Neural cell (in vitro differentiated cells): ENCODE measurements around the gene UMAD1. TPM values are rescaled to one million over a fixed set of nuclear protein-coding genes. Genes with fewer than 3 reads are reported as not detected.

ENCODE experiments used
- H2AFZ ChIP-seq: fragments of 200-600, 300-800 bp; sonication (generic), shearing (Covaris generic); 2 replicates; pipeline ENCODE4 v1.6.0; 2014; ENCODE audit warnings: low read depth, mild to moderate bottlenecking, antibody characterized with exemption, low read length, moderate library complexity
- H3F3A ChIP-seq: fragments of 200-600 bp; shearing (Covaris generic); 2 replicates; pipeline ENCODE4 v1.6.1; 2016; ENCODE audit warnings: mild to moderate bottlenecking, moderate library complexity, mixed read lengths, antibody characterized with exemption, low read length; ENCODE audit not compliant: insufficient read depth, poor library complexity, severe bottlenecking
- H3K27ac ChIP-seq: fragments of 200-600, 300-800 bp; sonication (generic), shearing (Covaris generic); 2 replicates; pipeline ENCODE4 v1.5.1; 2014; ENCODE audit warnings: mild to moderate bottlenecking, low read length, moderate library complexity
- H3K27me3 ChIP-seq: fragments of 300-800, 200-600 bp; sonication (generic), shearing (Covaris generic); 2 replicates; pipeline ENCODE4 v1.6.0; 2014; ENCODE audit warnings: mild to moderate bottlenecking, low read depth, low read length, moderate library complexity; ENCODE audit not compliant: insufficient read depth
- H3K36me3 ChIP-seq: fragments of 300-800, 200-600 bp; sonication (generic), shearing (Covaris generic); 2 replicates; pipeline ENCODE4 v1.5.1; 2014; ENCODE audit warnings: mild to moderate bottlenecking, antibody characterized with exemption, low read length, moderate library complexity; ENCODE audit not compliant: insufficient read depth
- H3K4me2 ChIP-seq: fragments of 300-800, 200-600 bp; sonication (generic), shearing (Covaris generic); 2 replicates; pipeline ENCODE4 v1.6.0; 2014; ENCODE audit warnings: mild to moderate bottlenecking, low read length
- H3K4me3 ChIP-seq: fragments of 300-800, 200-600 bp; sonication (generic), shearing (Covaris generic); 2 replicates; pipeline ENCODE4 v1.5.1; 2014; ENCODE audit warnings: mild to moderate bottlenecking, low read length, moderate library complexity
- H3K79me2 ChIP-seq: fragments of 200-600 bp; shearing (Covaris generic); replicated peaks from 2 replicates; pipeline ENCODE4 v1.6.0; 2014; ENCODE audit warnings: mild to moderate bottlenecking, low read length, moderate library complexity; ENCODE audit not compliant: insufficient read depth
- H3K9ac ChIP-seq: fragments of 300-800, 200-600 bp; sonication (generic), shearing (Covaris generic); 2 replicates; pipeline ENCODE4 v1.6.1; 2016; ENCODE audit warnings: mild to moderate bottlenecking, low read length, mixed read lengths
- H3K9me2 ChIP-seq: fragments of 200-600 bp; shearing (Covaris generic); 2 replicates; pipeline ENCODE4 v1.6.1; 2016; ENCODE audit warnings: mild to moderate bottlenecking, low read length, mixed read lengths; ENCODE audit not compliant: insufficient read depth
- H3K9me3 ChIP-seq: fragments of 200-600, 300-800 bp; sonication (generic), shearing (Covaris generic); 2 replicates; pipeline ENCODE4 v1.6.1; 2016; ENCODE audit warnings: mild to moderate bottlenecking, mixed run types, low read length, moderate library complexity, mixed read lengths
- H4K20me1 ChIP-seq: fragments of 200-600 bp; shearing (Covaris generic); 2 replicates; pipeline ENCODE4 v1.6.1; 2016; ENCODE audit warnings: mild to moderate bottlenecking, mixed run types; ENCODE audit not compliant: insufficient read depth
- CTCF ChIP-seq: fragments of 450-650 bp; IDR thresholded peaks from 2 replicates; pipeline ENCODE4 v1.5.1; 2014; ENCODE audit warnings: antibody characterized with exemption, mild to moderate bottlenecking, moderate library complexity; ENCODE audit not compliant: poor library complexity, severe bottlenecking
- EP300 ChIP-seq: fragments of 450-650 bp; conservative IDR thresholded peaks from 2 replicates; pipeline ENCODE4 v1.6.1; 2014; ENCODE audit warnings: antibody characterized with exemption, mild to moderate bottlenecking, moderate library complexity; ENCODE audit not compliant: poor library complexity, severe bottlenecking
- EZH2 ChIP-seq: fragments of 200-600, 300-800 bp; shearing (Covaris generic), sonication (generic); IDR thresholded peaks from 2 replicates; pipeline ENCODE4 v1.6.1; 2014; ENCODE audit warnings: antibody characterized with exemption, low read length, borderline replicate concordance, mild to moderate bottlenecking; ENCODE audit not compliant: insufficient read depth, poor library complexity, severe bottlenecking
- MXI1 ChIP-seq: fragments of 450-650 bp; conservative IDR thresholded peaks from 2 replicates; pipeline ENCODE4 v1.6.1; 2014; ENCODE audit warnings: antibody characterized with exemption, mild to moderate bottlenecking; ENCODE audit not compliant: poor library complexity, severe bottlenecking
- POLR2AphosphoS5 ChIP-seq: IDR thresholded peaks from 2 replicates; pipeline ENCODE4 v1.6.1; 2012
- RAD21 ChIP-seq: fragments of 450-650 bp; conservative IDR thresholded peaks from 2 replicates; pipeline ENCODE4 v1.6.1; 2014; ENCODE audit warnings: antibody characterized with exemption, mild to moderate bottlenecking, moderate library complexity
- REST ChIP-seq: IDR thresholded peaks from 2 replicates; pipeline ENCODE4 v1.6.1; 2012; ENCODE audit warnings: borderline replicate concordance
- SMC3 ChIP-seq: fragments of 450-650 bp; conservative IDR thresholded peaks from 2 replicates; pipeline ENCODE4 v1.6.1; 2014; ENCODE audit warnings: antibody characterized with exemption, mild to moderate bottlenecking, moderate library complexity; ENCODE audit not compliant: poor library complexity
- TAF1 ChIP-seq: IDR thresholded peaks from 2 replicates; pipeline ENCODE4 v1.6.1; 2012; ENCODE audit warnings: low read depth
- polyA plus RNA-seq: library from polyadenylated mRNA; depleted of rRNA; stranded (reverse); fragments of >200 nt; gene quantifications from 2 replicates; pipeline ENCODE4 v1.2.3, GENCODE V29; 2014

UMAD1 gene
- polyA plus RNA-seq, 1 donor from 2014 or later = 14.7 TPM

DNA sequence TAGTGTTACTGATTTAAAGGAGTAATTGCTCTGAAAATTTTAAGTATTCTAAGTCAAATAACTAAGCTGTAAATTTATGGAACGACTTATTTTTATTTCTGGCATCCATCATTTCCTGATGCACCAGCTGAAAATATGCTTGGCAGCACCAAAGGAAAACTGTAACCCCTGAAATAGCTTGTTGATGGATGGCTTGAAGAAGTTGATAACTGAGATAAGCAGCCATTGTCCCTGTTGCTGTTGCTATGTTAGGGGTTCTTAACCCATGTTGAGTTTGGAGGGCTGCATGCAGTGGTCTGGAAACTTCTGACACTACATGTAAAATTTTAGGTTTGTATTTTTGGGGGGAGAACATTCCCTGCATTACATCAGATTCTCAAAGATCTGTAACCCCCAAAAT, 47.2 kb downstream of the UMAD1 start:
- no peaks in the 10 kb centered on the region for H3F3A ChIP-seq
- no peak overlapping the region for H3K9ac ChIP-seq
- TF ChIP-seq SMC3 (no peak), REST (no peak), CTCF (no peak), TAF1 (no peak), RAD21 (no peak), EZH2 (no peak), EP300 (no peak), POLR2AphosphoS5 (no peak), MXI1 (no peak)
- H3K4me3 ChIP-seq = no peak overlapping the region
- H3K79me2 ChIP-seq = no peaks in the 10 kb centered on the region
- H3K9me3 ChIP-seq = no peaks in the 10 kb centered on the region
- no peak overlapping the region for H3K27ac ChIP-seq
- no peak overlapping the region for H2AFZ ChIP-seq
- H4K20me1 ChIP-seq = no peaks in the 10 kb centered on the region
- no peaks in the 10 kb centered on the region for H3K36me3 ChIP-seq
- H3K4me2 ChIP-seq = no peak overlapping the region
- H3K27me3 ChIP-seq = no peaks in the 10 kb centered on the region
- no peaks in the 10 kb centered on the region for H3K9me2 ChIP-seq

DNA sequence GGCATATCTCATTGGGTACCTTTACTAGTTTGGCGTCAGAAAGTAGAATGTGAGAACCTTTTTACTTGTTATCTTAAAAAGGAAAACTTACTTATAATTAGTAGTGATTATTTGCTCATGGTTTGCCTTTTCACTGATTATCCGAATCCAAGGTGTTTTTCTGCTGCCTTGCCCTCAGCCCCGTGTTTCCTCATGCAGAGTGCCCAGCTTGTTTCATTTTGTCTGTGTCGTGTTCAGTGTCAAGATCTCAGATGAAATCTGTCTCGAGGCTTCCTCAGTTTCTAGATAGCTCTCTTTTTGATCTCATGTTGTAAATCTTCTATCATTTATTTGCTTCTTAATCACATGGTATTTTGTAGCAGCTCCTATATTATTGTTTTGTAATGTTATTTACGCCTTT, 47.8 kb downstream of the UMAD1 start:
- no peaks in the 10 kb centered on the region for H3K36me3 ChIP-seq
- H3K9me3 ChIP-seq = no peaks in the 10 kb centered on the region
- no peaks in the 10 kb centered on the region for H3K27me3 ChIP-seq
- no peak overlapping the region for H3K4me2 ChIP-seq
- H3K9ac ChIP-seq = no peak overlapping the region
- H3K9me2 ChIP-seq = no peaks in the 10 kb centered on the region
- TF ChIP-seq CTCF (no peak), MXI1 (no peak), RAD21 (no peak), EP300 (no peak), EZH2 (no peak), REST (no peak), TAF1 (no peak), SMC3 (no peak), POLR2AphosphoS5 (no peak)
- H3K27ac ChIP-seq = no peak overlapping the region
- no peak overlapping the region for H2AFZ ChIP-seq
- H3K79me2 ChIP-seq = no peaks in the 10 kb centered on the region
- H3K4me3 ChIP-seq = no peak overlapping the region
- no peaks in the 10 kb centered on the region for H4K20me1 ChIP-seq
- no peaks in the 10 kb centered on the region for H3F3A ChIP-seq
